K562 (cell line): ENCODE results near the gene VAT1L. TPM values are rescaled to one million over a fixed set of nuclear protein-coding genes. Genes with fewer than 3 reads are reported as not detected.
A peak's percentile ranks its signal among the peaks of the same experiment; 100 is the strongest.

ENCODE experiments used
- ARNT ChIP-seq, 2 experiments: fragments of 450-650 bp; IDR thresholded peaks; 2 replicates each; pipeline ENCODE4 v1.6.1; 2016; ENCODE audit warnings: mild to moderate bottlenecking in 1 of 2
- ELK1 ChIP-seq: sonication (generic); formaldehyde crosslinking; IDR thresholded peaks from 2 replicates; pipeline ENCODE4 v1.8.1; 2022; ENCODE audit warnings: missing genetic modification reagents
- RFX7 ChIP-seq: fragments of 250-450 bp; sonication (Bioruptor Pico); IDR thresholded peaks from 2 replicates; pipeline ENCODE4 v1.5.1; 2021; ENCODE audit warnings: mild to moderate bottlenecking
- ZBTB40 ChIP-seq, 2 experiments: fragments of 450-650 bp in 1 of 2; sonication (generic) in 1 of 2; formaldehyde crosslinking in 1 of 2; IDR thresholded peaks; 2 replicates each; pipeline versions ENCODE4 v1.7.1 to v1.9.0; 2016 to 2022; ENCODE audit warnings: inconsistent platforms in 1 of 2, mild to moderate bottlenecking in 1 of 2, missing genetic modification reagents in 1 of 2
- ZSCAN32 ChIP-seq: fragments of 450-650 bp; formaldehyde crosslinking; IDR thresholded peaks from 2 replicates; pipeline ENCODE4 v1.4.0; 2020; ENCODE audit warnings: mild to moderate bottlenecking, moderate library complexity
- polyA plus RNA-seq, 8 experiments: library from polyadenylated mRNA; depleted of rRNA in 4 of 8; stranded (reverse) in 5 of 8; unstranded in 3 of 8; fragments of >200 nt; fragmentation: Nextera tagmentation in 2 of 8; fragmentation: Illumina TruSeq in 1 of 8; extraction: Ambion mirVana in 2 of 8; extraction: Trizol in 1 of 8; gene quantifications; 2 replicates each; pipeline versions ENCODE4 v1.2.1 to v1.2.3, GENCODE V29; 2011 to 2014; ENCODE audit warnings: inconsistent platforms in 1 of 8, missing spikeins in 1 of 8
- total RNA-seq, 7 experiments: library from RNA; depleted of rRNA in 6 of 7; stranded (reverse); fragments of >200 nt in 6 of 7; fragmentation: Illumina TruSeq in 2 of 7; extraction: Trizol in 2 of 7; gene quantifications; 2 replicates each; pipeline versions ENCODE4 v1.2.1 to v1.2.3, GENCODE V29; 2011 to 2021; ENCODE audit warnings: low replicate concordance in 1 of 7
- TF ChIP-seq, protein P1 (sequence below), 2 experiments: fragments of 200-800 bp in 1 of 2; sonication (Bioruptor generic) in 1 of 2; sonication (generic) in 1 of 2; formaldehyde crosslinking in 1 of 2; IDR thresholded peaks in 1 of 2; conservative IDR thresholded peaks in 1 of 2; 2 replicates each; pipeline versions ENCODE4 v1.5.0 to v1.6.1; 2016 to 2020; ENCODE audit warnings: missing compliant biosample characterization in 1 of 2, missing genetic modification characterization in 1 of 2, missing genetic modification reagents in 1 of 2
- TF ChIP-seq, protein P2 (sequence below): fragments of 250-450 bp; sonication (Bioruptor Pico); IDR thresholded peaks from 2 replicates; pipeline ENCODE4 v1.4.0; 2020; ENCODE audit warnings: mild to moderate bottlenecking

VAT1L gene
- total and polyA plus RNA-seq, 9 of the 15 experiments (the other 6 are each of a cell fraction or from before 2014, with no cell fraction given), result 0.01 TPM; not detected in 8

- TF ChIP-seq, protein P1, sequence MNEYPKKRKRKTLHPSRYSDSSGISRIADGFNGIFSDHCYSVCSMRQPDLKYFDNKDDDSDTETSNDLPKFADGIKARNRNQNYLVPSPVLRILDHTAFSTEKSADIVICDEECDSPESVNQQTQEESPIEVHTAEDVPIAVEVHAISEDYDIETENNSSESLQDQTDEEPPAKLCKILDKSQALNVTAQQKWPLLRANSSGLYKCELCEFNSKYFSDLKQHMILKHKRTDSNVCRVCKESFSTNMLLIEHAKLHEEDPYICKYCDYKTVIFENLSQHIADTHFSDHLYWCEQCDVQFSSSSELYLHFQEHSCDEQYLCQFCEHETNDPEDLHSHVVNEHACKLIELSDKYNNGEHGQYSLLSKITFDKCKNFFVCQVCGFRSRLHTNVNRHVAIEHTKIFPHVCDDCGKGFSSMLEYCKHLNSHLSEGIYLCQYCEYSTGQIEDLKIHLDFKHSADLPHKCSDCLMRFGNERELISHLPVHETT (CRISPR knock-in tag; conservative IDR thresholded peaks at IDR 0.05 in 1 of 2, IDR thresholded peaks at IDR 0.05 in 1 of 2), result no peak
- TF ChIP-seq RFX7, result no peak
- TF ChIP-seq ZSCAN32, result no peak
- TF ChIP-seq, protein P2, sequence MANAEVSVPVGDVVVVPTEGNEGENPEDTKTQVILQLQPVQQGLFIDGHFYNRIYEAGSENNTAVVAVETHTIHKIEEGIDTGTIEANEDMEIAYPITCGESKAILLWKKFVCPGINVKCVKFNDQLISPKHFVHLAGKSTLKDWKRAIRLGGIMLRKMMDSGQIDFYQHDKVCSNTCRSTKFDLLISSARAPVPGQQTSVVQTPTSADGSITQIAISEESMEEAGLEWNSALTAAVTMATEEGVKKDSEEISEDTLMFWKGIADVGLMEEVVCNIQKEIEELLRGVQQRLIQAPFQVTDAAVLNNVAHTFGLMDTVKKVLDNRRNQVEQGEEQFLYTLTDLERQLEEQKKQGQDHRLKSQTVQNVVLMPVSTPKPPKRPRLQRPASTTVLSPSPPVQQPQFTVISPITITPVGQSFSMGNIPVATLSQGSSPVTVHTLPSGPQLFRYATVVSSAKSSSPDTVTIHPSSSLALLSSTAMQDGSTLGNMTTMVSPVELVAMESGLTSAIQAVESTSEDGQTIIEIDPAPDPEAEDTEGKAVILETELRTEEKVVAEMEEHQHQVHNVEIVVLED (CRISPR knock-in tag), result no peak
- TF ChIP-seq ZBTB40 (IDR thresholded peaks at IDR 0.05), result peak; percentile 82
- TF ChIP-seq ZBTB40 (CRISPR knock-in tag; IDR thresholded peaks at IDR 0.05), result no peak
- TF ChIP-seq ARNT (IDR thresholded peaks at IDR 0.05), result peak in 1 of 2 experiments; percentile 77; a peak in 1 of 4 replicates
- TF ChIP-seq ELK1, result no peak
Observed at GRCh38 chr16:77788181-77789084, at the start of gene VAT1L (continued).
